Karpas-422 (cell line): ENCODE measurements around the gene SLC25A29. TPM values are rescaled to one million over a fixed set of nuclear protein-coding genes. Genes with fewer than 3 reads are reported as not detected.

Experiments used
- DNase-seq: peaks from one replicate; pipeline ENCODE4 v3.0.0-alpha.2; 2015
- H2AFZ ChIP-seq: fragments of 200-600 bp; sonication (generic); 2 replicates; pipeline ENCODE4 v1.6.1; 2014; ENCODE audit warnings: antibody characterized with exemption, low read length, mixed read lengths
- H3K27ac ChIP-seq: fragments of 200-600 bp; sonication (generic); 2 replicates; pipeline ENCODE4 v1.5.1; 2014; ENCODE audit warnings: mild to moderate bottlenecking, low read length, moderate library complexity
- H3K27me3 ChIP-seq: fragments of 200-600 bp; sonication (generic); 2 replicates; pipeline ENCODE4 v1.6.1; 2014; ENCODE audit warnings: low read length, mixed read lengths
- H3K36me3 ChIP-seq: fragments of 200-600 bp; sonication (generic); 2 replicates; pipeline ENCODE4 v1.6.1; 2014; ENCODE audit warnings: low read length, mixed read lengths; ENCODE audit not compliant: insufficient read depth
- H3K4me1 ChIP-seq: fragments of 200-600 bp; sonication (generic); 2 replicates; pipeline ENCODE4 v1.6.1; 2014; ENCODE audit warnings: mild to moderate bottlenecking, low read length, mixed read lengths
- H3K4me2 ChIP-seq: fragments of 200-600 bp; sonication (generic); 2 replicates; pipeline ENCODE4 v1.6.1; 2014; ENCODE audit warnings: low read length, low read depth, mild to moderate bottlenecking; ENCODE audit not compliant: poor library complexity, severe bottlenecking
- H3K4me3 ChIP-seq: fragments of 200-600 bp; sonication (generic); 2 replicates; pipeline ENCODE4 v1.5.1; 2014; ENCODE audit warnings: mild to moderate bottlenecking, antibody characterized with exemption, low read length, mixed read lengths
- H3K79me2 ChIP-seq: fragments of 200-600 bp; sonication (generic); 2 replicates; pipeline ENCODE4 v1.6.1; 2014; ENCODE audit warnings: mild to moderate bottlenecking, low read length, mixed read lengths
- H3K9ac ChIP-seq: fragments of 200-600 bp; sonication (generic); 2 replicates; pipeline ENCODE4 v1.6.0; 2014; ENCODE audit warnings: low read length
- H3K9me2 ChIP-seq: fragments of 200-600 bp; sonication (generic), shearing (Covaris generic); replicated peaks from 2 replicates; pipeline ENCODE4 v1.6.0; 2014; ENCODE audit warnings: mild to moderate bottlenecking, low read length, moderate library complexity; ENCODE audit not compliant: insufficient read depth
- H3K9me3 ChIP-seq: fragments of 300-700, 200-600 bp; sonication (generic); 2 replicates; pipeline ENCODE4 v1.6.1; 2014; ENCODE audit warnings: low read length, mixed read lengths
- H4K20me1 ChIP-seq: fragments of 200-600 bp; sonication (generic); 2 replicates; pipeline ENCODE4 v1.6.1; 2014; ENCODE audit warnings: mild to moderate bottlenecking, antibody characterized with exemption, low read length, low read depth; ENCODE audit not compliant: insufficient read depth
- total RNA-seq: library from RNA; depleted of rRNA; stranded (reverse); fragments of >200 nt; shearing (Covaris generic); gene quantifications from 2 replicates; pipeline ENCODE4 v1.2.3, GENCODE V29; 2014; ENCODE audit warnings: low replicate concordance

SLC25A29 gene
- total RNA-seq, 1 experiment from 2014 or later = 29.4 TPM

DNA sequence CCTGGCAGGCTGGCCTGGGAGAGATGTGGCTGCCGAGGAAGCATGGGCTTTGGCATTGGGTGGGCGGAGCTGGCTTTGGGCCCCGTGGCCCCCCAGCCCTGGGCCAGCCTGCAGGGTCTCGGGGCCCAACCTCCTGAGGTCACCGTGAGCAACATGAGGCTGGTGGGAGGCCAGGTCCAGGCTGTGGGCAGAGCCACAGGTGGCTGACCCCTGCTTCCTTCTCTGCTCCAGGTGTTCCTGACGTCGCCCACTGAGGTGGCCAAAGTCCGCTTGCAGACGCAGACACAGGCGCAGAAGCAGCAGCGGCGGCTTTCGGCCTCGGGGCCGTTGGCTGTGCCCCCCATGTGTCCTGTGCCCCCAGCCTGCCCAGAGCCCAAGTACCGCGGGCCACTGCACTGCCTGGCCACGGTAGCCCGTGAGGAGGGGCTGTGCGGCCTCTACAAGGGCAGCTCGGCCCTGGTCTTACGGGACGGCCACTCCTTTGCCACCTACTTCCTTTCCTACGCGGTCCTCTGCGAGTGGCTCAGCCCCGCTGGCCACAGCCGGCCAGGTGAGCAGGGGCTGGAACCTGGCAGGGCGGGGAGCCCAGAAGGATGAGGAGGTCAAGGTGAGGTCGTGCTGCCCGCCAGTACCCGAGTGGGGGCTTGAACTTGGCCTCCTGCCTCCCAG is 22.4 kb upstream of the SLC25A29 start:
- H3K9me2 ChIP-seq = no peaks in the 10 kb centered on the region
- H3K4me1 ChIP-seq = peaks cover 18% of the 10 kb centered on the region
- no peak overlapping the region for H3K9ac ChIP-seq
- no peak overlapping the region for H2AFZ ChIP-seq
- no peaks in the 10 kb centered on the region for H3K79me2 ChIP-seq
- peaks cover 3% of the 10 kb centered on the region; the same call in 1 of the 2 replicates for H4K20me1 ChIP-seq
- H3K27ac ChIP-seq = no peak overlapping the region
- H3K9me3 ChIP-seq = no peaks in the 10 kb centered on the region
- DNase-seq = no peak
- no peaks in the 10 kb centered on the region for H3K36me3 ChIP-seq
- no peaks in the 10 kb centered on the region; the same call in 1 of the 2 replicates for H3K27me3 ChIP-seq
- no peak overlapping the region for H3K4me3 ChIP-seq
- no peak overlapping the region for H3K4me2 ChIP-seq

DNA sequence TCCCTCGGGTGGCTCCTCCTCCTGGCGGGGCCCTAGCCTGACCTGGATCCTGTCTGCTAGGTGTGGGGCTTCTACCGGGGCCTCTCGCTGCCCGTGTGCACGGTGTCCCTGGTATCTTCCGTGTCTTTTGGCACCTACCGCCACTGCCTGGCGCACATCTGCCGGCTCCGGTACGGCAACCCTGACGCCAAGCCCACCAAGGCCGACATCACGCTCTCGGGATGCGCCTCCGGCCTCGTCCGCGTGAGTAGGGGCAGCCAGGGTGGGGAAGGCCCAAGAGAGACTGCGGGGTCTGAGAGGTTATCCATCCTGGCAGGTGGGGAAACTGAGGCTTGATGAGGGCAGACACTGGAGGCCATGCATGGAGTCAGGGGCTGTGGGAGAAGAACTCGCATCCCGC is 20.9 kb upstream of the SLC25A29 start:
- H3K36me3 ChIP-seq = no peaks in the 10 kb centered on the region
- DNase-seq = no peak
- H3K4me1 ChIP-seq = peaks cover 3% of the 10 kb centered on the region
- H3K27me3 ChIP-seq = no peaks in the 10 kb centered on the region; the same call in 1 of the 2 replicates
- no peaks in the 10 kb centered on the region for H3K9me2 ChIP-seq
- no peak overlapping the region for H3K9ac ChIP-seq
- no peaks in the 10 kb centered on the region for H3K9me3 ChIP-seq
- no peak overlapping the region for H2AFZ ChIP-seq
- H3K79me2 ChIP-seq = no peaks in the 10 kb centered on the region
- no peaks in the 10 kb centered on the region for H4K20me1 ChIP-seq
- no peak overlapping the region for H3K4me2 ChIP-seq
- H3K4me3 ChIP-seq = no peak overlapping the region
- no peak overlapping the region for H3K27ac ChIP-seq

DNA sequence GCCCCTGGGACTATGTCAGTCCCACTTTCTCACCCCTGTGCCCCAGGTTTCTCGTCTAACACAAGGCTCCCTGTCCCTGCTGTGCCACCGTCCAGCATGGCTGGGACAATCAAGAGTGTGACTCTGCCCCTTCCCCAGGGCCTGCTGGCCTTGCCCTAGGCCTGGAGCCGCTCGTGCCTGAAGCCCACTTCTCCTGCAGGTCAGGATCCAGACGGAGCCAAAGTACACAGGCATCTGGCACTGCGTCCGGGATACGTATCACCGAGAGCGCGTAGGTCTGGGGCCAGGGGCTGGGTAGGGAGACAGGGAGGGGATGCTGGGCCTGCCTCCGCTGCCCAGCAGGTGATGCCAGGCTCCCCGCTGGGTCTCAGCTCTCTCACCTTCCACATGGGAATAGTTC is 19.7 kb upstream of the SLC25A29 start:
- no peaks in the 10 kb centered on the region for H3K9me3 ChIP-seq
- no peak overlapping the region for H2AFZ ChIP-seq
- DNase-seq = no peak
- no peaks in the 10 kb centered on the region for H3K79me2 ChIP-seq
- no peak overlapping the region for H3K4me2 ChIP-seq
- H3K4me1 ChIP-seq = no peaks in the 10 kb centered on the region
- H3K27me3 ChIP-seq = no peaks in the 10 kb centered on the region; the same call in 1 of the 2 replicates
- no peaks in the 10 kb centered on the region for H4K20me1 ChIP-seq
- no peak overlapping the region for H3K9ac ChIP-seq
- no peaks in the 10 kb centered on the region for H3K9me2 ChIP-seq
- no peak overlapping the region for H3K27ac ChIP-seq
- no peak overlapping the region for H3K4me3 ChIP-seq
- H3K36me3 ChIP-seq = no peaks in the 10 kb centered on the region

DNA sequence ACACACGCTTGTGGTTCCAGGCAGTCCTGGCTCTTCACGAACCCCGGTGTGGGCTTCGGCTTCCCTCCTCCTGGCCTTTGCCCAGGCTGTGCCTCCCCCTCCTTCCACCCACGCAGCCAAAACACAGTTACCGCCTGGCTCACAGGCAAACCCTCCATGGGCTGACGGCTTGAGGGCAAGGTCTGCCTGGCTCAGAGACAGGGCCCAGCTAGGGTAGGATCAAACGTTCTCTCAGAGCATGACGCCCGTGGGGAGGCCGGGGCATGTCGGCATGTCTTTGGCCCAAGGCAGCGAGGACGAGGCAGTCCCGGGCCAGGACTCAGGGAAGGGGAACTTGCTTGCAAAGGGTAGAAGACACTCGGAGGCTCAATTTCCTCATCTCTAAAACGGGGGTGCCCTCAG is 19.0 kb upstream of the SLC25A29 start:
- no peak overlapping the region for H3K9ac ChIP-seq
- no peaks in the 10 kb centered on the region for H3K9me2 ChIP-seq
- DNase-seq = no peak
- no peak overlapping the region for H3K4me2 ChIP-seq
- no peaks in the 10 kb centered on the region for H3K36me3 ChIP-seq
- H3K79me2 ChIP-seq = no peaks in the 10 kb centered on the region
- H3K9me3 ChIP-seq = no peaks in the 10 kb centered on the region
- H3K27me3 ChIP-seq = no peaks in the 10 kb centered on the region; the same call in 1 of the 2 replicates
- H3K4me1 ChIP-seq = no peaks in the 10 kb centered on the region
- H4K20me1 ChIP-seq = no peaks in the 10 kb centered on the region
- H2AFZ ChIP-seq = no peak overlapping the region
- no peak overlapping the region for H3K4me3 ChIP-seq
- no peak overlapping the region for H3K27ac ChIP-seq

DNA sequence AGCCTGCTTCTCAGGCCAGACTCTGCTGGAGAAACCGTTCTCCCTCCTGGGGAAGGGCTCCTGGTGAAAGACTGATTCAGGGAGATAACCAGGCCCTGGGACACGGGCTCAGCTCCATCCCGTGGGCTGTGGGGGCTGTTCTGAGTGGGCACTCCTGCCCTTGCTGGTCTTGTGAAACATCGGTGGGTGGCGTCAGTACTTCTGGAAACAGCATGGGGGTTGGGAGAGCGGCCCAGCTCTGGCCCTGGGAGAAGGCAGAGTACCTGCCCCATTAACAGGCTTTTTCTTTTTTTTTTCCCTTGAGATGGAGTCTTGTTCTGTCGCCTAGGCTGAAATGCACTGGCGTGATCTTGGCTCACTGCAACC is 17.7 kb upstream of the SLC25A29 start:
- DNase-seq = no peak
- no peak overlapping the region for H3K27ac ChIP-seq
- H3K27me3 ChIP-seq = no peaks in the 10 kb centered on the region; the same call in 1 of the 2 replicates
- H3K4me3 ChIP-seq = no peak overlapping the region
- H3K9me3 ChIP-seq = no peaks in the 10 kb centered on the region
- no peak overlapping the region for H3K4me2 ChIP-seq
- H3K9me2 ChIP-seq = no peaks in the 10 kb centered on the region
- no peaks in the 10 kb centered on the region for H3K79me2 ChIP-seq
- H3K9ac ChIP-seq = no peak overlapping the region
- no peaks in the 10 kb centered on the region for H3K4me1 ChIP-seq
- H2AFZ ChIP-seq = no peak overlapping the region
- no peaks in the 10 kb centered on the region for H4K20me1 ChIP-seq
- H3K36me3 ChIP-seq = no peaks in the 10 kb centered on the region

DNA sequence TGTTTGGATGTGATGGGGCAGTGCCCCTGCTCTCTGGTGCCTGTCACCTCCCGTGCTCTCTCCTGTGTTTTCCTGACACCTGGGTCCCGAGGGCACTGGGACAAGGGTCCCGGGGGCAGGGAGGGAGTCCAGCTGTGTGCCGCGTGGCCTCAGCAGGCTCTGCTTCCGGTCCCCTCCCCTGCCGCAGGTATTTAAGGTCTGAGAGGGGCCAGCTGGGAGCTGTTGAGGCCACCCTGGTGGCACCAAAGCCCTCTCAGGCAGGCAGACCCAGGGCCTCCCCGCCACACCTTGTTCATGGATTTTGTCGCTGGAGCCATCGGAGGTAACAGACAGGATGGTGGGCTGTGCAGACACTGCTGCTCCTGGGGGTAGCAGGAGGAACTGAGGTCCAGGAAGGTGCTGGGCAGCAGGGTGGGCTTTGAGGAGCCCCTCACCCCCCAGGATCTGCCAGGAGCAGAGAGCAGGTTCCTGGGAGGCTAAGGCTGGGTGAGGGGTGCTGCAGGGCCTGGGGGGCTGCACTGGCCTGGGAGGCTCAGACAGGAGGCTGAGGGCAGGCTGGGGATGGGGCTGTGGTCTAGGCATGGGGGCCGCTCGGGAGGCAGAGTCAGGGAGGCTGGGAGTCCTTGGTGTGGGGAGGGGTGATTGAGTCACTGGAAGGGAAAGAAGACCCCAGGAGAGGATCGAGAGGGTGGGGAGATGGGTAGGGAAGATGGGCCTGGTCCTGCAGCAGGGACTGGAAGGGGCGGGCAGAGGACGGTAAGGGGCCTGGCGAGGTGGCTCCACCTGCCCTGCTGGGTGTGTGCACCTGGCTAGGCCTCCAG is 17.1 kb upstream of the SLC25A29 start, which contains the start of gene SLC25A47:
TSS of gene SLC25A47 (plus strand) at position 219 of the 821 bp plus-strand sequence. CDS start at position 295, 76 bp downstream.
- no peaks in the 10 kb centered on the region for H3K9me3 ChIP-seq
- H3K27ac ChIP-seq = no peak within 1 kb of the TSS
- H4K20me1 ChIP-seq = no peaks in the 10 kb centered on the region
- H3K36me3 ChIP-seq = no peaks in the 10 kb centered on the region
- no peak within 1 kb of the TSS for H3K4me3 ChIP-seq
- no peaks in the 10 kb centered on the region; the same call in 1 of the 2 replicates for H3K27me3 ChIP-seq
- no peak for DNase-seq
- no peak within 1 kb of the TSS for H3K9ac ChIP-seq
- no peaks in the 10 kb centered on the region for H3K9me2 ChIP-seq
- H3K79me2 ChIP-seq = no peaks in the 10 kb centered on the region
- H3K4me2 ChIP-seq = no peak within 1 kb of the TSS
- H2AFZ ChIP-seq = no peak within 1 kb of the TSS
- H3K4me1 ChIP-seq = peaks cover 2% of the 10 kb centered on the region

DNA sequence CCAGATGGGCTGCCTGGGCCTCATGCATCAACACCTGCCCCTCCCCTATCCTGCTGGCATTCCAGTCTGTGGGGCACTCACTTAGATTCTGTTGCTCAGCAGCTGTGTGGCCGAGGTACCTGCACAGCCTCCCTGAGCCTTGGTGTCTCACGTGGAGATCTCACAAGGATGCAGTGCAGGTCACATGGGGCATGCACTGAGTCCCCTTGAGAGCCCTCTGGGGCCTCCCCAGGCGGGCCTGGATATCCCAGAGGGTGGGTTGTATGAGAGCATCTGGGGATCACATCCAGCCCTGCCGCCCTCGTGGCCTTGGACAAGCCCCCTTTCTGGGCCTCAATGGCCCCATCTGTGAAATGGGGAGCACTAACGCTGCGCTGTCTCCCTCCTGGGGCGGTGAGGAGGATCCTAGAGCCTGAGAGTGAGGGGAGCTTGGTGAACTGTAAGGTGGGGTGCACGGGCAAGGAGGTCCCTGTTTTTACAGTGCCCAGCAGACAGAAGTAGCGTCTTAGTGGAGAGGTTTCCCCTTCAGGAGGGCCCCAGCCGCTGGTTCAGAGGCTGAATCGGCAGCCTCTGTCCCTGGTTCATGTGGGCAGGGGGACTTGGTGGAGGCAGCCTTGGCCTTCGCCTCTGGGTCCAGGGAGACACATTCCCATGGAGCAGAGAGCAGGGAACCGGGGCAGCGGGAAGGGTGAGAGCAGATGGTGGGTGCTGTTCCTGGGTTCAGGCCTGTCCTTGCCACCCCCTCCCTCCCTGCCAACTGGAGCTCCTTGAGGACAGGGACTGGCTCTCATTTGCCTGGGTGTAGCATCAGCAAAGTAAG is 16.1 kb upstream of the SLC25A29 start:
- H3K9me3 ChIP-seq = no peaks in the 10 kb centered on the region
- no peak overlapping the region for H2AFZ ChIP-seq
- H3K9ac ChIP-seq = no peak overlapping the region
- H3K27me3 ChIP-seq = no peaks in the 10 kb centered on the region; the same call in 1 of the 2 replicates
- DNase-seq = no peak
- no peaks in the 10 kb centered on the region for H3K36me3 ChIP-seq
- peaks cover 11% of the 10 kb centered on the region for H3K4me1 ChIP-seq
- no peak overlapping the region for H3K4me3 ChIP-seq
- no peak overlapping the region for H3K27ac ChIP-seq
- no peaks in the 10 kb centered on the region for H3K9me2 ChIP-seq
- H3K4me2 ChIP-seq = no peak overlapping the region
- no peaks in the 10 kb centered on the region for H4K20me1 ChIP-seq
- H3K79me2 ChIP-seq = no peaks in the 10 kb centered on the region
